ENCODE measurements around the gene ISG20.
A peak's percentile ranks its signal among the peaks of the same experiment; 100 is the strongest.

ISG20 gene

DNA sequence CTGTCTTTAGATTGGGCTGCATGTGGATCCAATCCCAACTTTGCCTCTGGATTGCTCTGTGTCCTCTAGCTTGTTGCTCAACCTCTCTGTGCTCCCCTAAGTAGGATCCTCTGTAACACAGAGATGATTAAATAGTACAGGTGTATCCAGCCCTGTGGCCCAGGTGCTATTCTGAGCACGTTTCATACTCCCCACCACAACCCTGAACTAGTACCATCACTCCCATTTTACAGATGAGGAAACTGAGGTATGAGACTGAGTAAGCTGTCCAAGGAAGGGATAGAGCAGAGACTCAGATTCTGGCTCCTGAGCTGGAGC is 7.2 kb downstream of the ISG20 start:
- H3K27ac ChIP-seq (ENCODE audit: extremely low read depth, low read depth, low read length), result no peak overlapping the region
- peaks cover 9% of the 10 kb centered on the region for H3K4me1 ChIP-seq (ENCODE audit: control insufficient read depth, insufficient read depth, low read length)
- TF ChIP-seq ZNF140 (tag by site-specific recombination; IDR thresholded peaks at IDR 0.05) (no peak), ZNF175 (tag by site-specific recombination; IDR thresholded peaks at IDR 0.05) (no peak)
- ChIA-PET POLR2A (no interaction called here), CTCF (interaction anchor here (1.3 to 2.6 kb wide), 2 partner anchors 9 to 11 kb away, joined by 3 to 10 read pairs; no protein-coding TSS in a partner anchor)
- H3K9me3 ChIP-seq (ENCODE audit: control insufficient read depth, insufficient read depth, low read depth, low read length), result no peaks in the 10 kb centered on the region
- no peaks in the 10 kb centered on the region for H3K36me3 ChIP-seq (ENCODE audit: control insufficient read depth in 2 of 2, insufficient read depth in 1 of 2, low read length in 2 of 2)
- no peak overlapping the region for H3K4me3 ChIP-seq (ENCODE audit: low read depth, low read length)

DNA sequence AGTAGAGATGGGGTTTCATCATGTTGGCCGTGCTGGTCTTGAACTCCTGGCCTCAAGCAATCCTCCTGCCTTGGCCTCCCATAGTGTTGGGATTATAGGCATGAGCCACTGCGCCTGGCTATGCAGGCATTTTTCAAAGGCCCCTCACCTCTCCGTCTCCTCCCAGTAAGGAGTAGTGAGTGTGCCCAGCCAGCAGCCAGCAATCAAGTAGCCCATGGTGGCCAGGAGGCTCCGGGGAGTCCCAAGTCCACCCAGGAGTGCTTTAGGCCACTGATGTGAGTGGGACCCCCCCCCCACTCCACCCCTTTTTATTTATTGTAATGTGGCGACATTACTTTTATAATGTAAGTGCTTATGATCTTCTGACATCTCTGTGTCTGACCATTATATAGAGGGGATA is 8.1 kb downstream of the ISG20 start:
- no peak for TF ChIP-seq ZNF624 (tag by site-specific recombination; IDR thresholded peaks at IDR 0.05)
- TF ChIP-seq, protein P1, sequence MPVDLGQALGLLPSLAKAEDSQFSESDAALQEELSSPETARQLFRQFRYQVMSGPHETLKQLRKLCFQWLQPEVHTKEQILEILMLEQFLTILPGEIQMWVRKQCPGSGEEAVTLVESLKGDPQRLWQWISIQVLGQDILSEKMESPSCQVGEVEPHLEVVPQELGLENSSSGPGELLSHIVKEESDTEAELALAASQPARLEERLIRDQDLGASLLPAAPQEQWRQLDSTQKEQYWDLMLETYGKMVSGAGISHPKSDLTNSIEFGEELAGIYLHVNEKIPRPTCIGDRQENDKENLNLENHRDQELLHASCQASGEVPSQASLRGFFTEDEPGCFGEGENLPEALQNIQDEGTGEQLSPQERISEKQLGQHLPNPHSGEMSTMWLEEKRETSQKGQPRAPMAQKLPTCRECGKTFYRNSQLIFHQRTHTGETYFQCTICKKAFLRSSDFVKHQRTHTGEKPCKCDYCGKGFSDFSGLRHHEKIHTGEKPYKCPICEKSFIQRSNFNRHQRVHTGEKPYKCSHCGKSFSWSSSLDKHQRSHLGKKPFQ (tag by site-specific recombination; IDR thresholded peaks at IDR 0.05), result no peak
- TF ChIP-seq, protein P2, sequence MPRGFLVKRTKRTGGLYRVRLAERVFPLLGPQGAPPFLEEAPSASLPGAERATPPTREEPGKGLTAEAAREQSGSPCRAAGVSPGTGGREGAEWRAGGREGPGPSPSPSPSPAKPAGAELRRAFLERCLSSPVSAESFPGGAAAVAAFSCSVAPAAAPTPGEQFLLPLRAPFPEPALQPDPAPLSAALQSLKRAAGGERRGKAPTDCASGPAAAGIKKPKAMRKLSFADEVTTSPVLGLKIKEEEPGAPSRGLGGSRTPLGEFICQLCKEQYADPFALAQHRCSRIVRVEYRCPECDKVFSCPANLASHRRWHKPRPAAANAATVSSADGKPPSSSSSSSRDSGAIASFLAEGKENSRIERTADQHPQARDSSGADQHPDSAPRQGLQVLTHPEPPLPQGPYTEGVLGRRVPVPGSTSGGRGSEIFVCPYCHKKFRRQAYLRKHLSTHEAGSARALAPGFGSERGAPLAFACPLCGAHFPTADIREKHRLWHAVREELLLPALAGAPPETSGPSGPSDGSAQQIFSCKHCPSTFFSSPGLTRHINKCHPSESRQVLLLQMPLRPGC (tag by site-specific recombination; IDR thresholded peaks at IDR 0.05), result no peak
- TF ChIP-seq ZNF529 (tag by site-specific recombination; IDR thresholded peaks at IDR 0.05; ENCODE audit: insufficient replicate concordance), result no peak
- no peak for TF ChIP-seq EGR2 (tag by site-specific recombination; IDR thresholded peaks at IDR 0.05; ENCODE audit: low read depth)
- TF ChIP-seq ZNF560 (tag by site-specific recombination; IDR thresholded peaks at IDR 0.05; ENCODE audit: borderline replicate concordance), result no peak
- TF ChIP-seq ZNF600 (tag by site-specific recombination; IDR thresholded peaks at IDR 0.05), result no peak
- TF ChIP-seq, protein P3, sequence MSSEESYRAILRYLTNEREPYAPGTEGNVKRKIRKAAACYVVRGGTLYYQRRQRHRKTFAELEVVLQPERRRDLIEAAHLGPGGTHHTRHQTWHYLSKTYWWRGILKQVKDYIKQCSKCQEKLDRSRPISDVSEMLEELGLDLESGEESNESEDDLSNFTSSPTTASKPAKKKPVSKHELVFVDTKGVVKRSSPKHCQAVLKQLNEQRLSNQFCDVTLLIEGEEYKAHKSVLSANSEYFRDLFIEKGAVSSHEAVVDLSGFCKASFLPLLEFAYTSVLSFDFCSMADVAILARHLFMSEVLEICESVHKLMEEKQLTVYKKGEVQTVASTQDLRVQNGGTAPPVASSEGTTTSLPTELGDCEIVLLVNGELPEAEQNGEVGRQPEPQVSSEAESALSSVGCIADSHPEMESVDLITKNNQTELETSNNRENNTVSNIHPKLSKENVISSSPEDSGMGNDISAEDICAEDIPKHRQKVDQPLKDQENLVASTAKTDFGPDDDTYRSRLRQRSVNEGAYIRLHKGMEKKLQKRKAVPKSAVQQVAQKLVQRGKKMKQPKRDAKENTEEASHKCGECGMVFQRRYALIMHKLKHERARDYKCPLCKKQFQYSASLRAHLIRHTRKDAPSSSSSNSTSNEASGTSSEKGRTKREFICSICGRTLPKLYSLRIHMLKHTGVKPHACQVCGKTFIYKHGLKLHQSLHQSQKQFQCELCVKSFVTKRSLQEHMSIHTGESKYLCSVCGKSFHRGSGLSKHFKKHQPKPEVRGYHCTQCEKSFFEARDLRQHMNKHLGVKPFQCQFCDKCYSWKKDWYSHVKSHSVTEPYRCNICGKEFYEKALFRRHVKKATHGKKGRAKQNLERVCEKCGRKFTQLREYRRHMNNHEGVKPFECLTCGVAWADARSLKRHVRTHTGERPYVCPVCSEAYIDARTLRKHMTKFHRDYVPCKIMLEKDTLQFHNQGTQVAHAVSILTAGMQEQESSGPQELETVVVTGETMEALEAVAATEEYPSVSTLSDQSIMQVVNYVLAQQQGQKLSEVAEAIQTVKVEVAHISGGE (tag by site-specific recombination; conservative IDR thresholded peaks at IDR 0.05; ENCODE audit: low read depth), result no peak
- no peak for TF ChIP-seq ZNF221 (tag by site-specific recombination; IDR thresholded peaks at IDR 0.05; ENCODE audit: borderline replicate concordance)
- H3K27ac ChIP-seq (ENCODE audit: extremely low read depth, low read depth, low read length), result no peak overlapping the region
- POLR2A ChIA-PET, result no interaction called here
- peaks cover 9% of the 10 kb centered on the region for H3K4me1 ChIP-seq (ENCODE audit: control insufficient read depth, insufficient read depth, low read length)
- H3K4me3 ChIP-seq (ENCODE audit: low read depth, low read length), result no peak overlapping the region
- no peaks in the 10 kb centered on the region for H3K9me3 ChIP-seq (ENCODE audit: control insufficient read depth, insufficient read depth, low read depth, low read length)
- CTCF ChIA-PET, result interaction anchor here (2.6 kb wide), 1 partner anchor 10 kb away, joined by 10 read pairs; no protein-coding TSS in a partner anchor
- H3K36me3 ChIP-seq (ENCODE audit: control insufficient read depth in 2 of 2, insufficient read depth in 1 of 2, low read length in 2 of 2), result no peaks in the 10 kb centered on the region

DNA sequence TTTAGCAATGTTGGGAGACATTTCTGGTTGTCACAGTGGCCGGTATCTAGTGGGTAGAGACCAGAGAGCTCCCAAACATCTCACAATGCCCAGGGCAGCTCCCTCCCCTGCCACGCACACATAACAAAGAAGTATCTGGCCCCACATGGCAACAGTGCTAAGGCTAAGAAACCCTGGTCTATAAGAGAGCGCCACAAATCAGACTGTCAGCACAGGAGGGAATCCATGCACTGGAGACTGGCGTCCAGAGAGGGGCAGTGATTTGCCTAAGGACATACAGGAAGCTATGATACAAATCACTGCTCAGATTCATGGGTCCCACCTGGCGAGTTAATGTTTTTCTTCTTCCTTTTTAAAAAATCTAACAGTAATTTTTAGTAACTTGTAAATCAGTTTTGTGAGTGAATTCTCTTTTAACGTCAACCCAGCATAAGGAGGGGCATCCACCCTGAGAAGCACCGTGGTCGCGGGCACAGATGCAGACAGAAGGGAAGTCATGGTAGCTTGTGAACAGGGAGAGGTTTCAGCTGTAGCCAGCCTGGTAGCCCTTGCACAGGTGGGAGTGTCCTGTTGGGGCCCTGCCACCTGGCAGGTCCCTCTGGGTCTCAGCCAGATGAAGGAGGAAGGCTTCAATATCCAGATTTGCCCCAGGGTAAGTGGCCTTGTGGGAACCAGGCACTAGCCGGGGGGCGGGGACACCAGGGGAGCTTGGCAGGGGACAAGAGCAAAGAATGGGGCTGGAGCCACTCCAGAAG is 8.7 kb downstream of the ISG20 start:
- POLR2A ChIA-PET, result no interaction called here
- Histone ChIP-seq H3K36me3 (ENCODE audit: control insufficient read depth in 2 of 2, insufficient read depth in 1 of 2, low read length in 2 of 2) (no peaks in the 10 kb centered on the region), H3K4me1 (ENCODE audit: control insufficient read depth, insufficient read depth, low read length) (peaks cover 9% of the 10 kb centered on the region), H3K4me3 (ENCODE audit: low read depth, low read length) (no peak overlapping the region), H3K9me3 (ENCODE audit: control insufficient read depth, insufficient read depth, low read depth, low read length) (no peaks in the 10 kb centered on the region), H3K27ac (ENCODE audit: extremely low read depth, low read depth, low read length) (no peak overlapping the region)
- 0 out of 2 replicates have a peak, but pooled peaks have one; percentile 25 for TF ChIP-seq GLIS2 (tag by site-specific recombination; IDR thresholded peaks at IDR 0.05)
- TF ChIP-seq ZNF184 (tag by site-specific recombination; IDR thresholded peaks at IDR 0.05), result no peak
- TF ChIP-seq ZNF610 (tag by site-specific recombination; IDR thresholded peaks at IDR 0.05; ENCODE audit: borderline replicate concordance), result no peak
- no peak for TF ChIP-seq ZNF211 (tag by site-specific recombination; IDR thresholded peaks at IDR 0.05; ENCODE audit: low read depth)
- peak; percentile 96 for TF ChIP-seq GLIS1 (tag by site-specific recombination; IDR thresholded peaks at IDR 0.05)
- no peak for TF ChIP-seq ZNF214 (tag by site-specific recombination; IDR thresholded peaks at IDR 0.05; ENCODE audit: borderline replicate concordance)
- TF ChIP-seq, protein P4, sequence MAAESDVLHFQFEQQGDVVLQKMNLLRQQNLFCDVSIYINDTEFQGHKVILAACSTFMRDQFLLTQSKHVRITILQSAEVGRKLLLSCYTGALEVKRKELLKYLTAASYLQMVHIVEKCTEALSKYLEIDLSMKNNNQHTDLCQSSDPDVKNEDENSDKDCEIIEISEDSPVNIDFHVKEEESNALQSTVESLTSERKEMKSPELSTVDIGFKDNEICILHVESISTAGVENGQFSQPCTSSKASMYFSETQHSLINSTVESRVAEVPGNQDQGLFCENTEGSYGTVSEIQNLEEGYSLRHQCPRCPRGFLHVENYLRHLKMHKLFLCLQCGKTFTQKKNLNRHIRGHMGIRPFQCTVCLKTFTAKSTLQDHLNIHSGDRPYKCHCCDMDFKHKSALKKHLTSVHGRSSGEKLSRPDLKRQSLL (tag by site-specific recombination; IDR thresholded peaks at IDR 0.05), result no peak
- CTCF ChIA-PET, result interaction anchor here (0.6 to 2.6 kb wide), 2 partner anchors 9 to 259 kb away, joined by 4 to 10 read pairs; no protein-coding TSS in a partner anchor
